Inflammatory macrophage treated with lipopolysaccharide for 4 hours (primary cell): Measurements from ENCODE around the gene NNT.
"Not testable (repeated sequence)": the region's sequence is repeated elsewhere in the genome, so short reads cannot be mapped to it uniquely, and the experiment has no call there.

Source experiments
- DNase-seq: peaks from one replicate; pipeline ENCODE4 v3.0.0-alpha.2; 2020

NNT gene

DNA sequence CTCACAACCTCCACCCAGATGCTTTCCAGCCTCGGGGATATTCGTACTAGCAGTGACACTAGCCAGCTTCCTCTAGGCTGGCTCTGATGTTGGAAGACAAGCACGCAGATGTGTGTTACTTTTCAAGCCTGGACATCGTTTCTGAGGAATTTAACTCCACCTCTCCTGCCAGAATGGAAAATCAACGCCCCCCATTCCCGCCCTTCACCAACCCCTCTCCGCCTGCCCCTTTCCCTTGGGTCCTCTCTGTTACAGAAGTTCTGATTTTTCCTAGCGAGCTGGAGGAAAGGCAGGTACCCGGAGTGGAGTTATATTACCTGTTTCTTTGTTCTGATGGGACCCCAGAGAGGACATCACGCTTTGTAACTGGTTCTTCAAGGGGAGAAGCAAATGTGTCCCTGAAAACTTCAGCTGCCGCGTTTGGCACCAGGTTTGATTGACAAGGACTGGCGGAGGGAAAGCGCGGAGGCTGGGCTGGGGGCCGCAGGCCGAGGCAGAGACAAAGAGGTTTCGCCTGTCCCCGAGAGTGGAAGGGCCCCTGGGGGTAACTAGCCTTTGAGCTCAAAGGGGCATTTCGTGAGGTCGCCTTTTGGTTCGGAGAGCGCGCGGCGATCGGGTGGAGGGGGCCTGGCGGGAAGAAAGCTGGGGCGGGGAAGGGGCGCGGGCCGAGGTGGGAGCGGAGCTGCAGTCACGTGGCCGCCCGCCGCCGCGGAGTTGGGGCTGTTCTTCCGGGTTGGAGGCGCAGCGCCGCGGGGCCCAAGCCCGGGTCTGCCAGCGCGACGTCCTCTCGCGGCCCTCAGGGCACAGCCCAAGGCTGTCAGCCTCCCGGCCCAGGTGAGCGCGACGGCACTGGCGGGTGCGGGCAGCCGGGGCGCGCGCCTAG, at the start of gene NNT:
Gene NNT (plus strand): TSS at position 720 of the 883 bp plus-strand sequence. CDS start 6,016 bp downstream, outside the sequence.
- peak; percentile 62 for DNase-seq

DNA sequence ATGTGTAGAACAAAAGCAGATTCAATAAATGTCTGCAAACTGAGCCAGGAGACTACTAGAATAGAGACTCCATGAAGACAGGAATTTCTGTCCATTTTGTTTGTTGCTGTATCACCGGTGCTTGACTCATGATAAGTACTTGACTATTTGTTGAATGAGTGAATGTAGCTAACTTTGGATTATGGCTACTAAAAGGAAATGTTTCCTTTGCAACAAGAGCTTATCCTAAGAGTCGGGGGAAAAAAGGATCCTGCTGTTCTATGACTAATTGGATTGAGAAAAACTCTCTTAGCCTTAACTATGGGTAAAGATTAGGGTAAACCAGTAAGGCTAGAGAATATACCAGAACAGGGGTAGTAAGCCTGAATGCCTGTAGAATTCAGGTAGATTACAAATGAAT, 49.6 kb upstream of the NNT start:
- no peak for DNase-seq

DNA sequence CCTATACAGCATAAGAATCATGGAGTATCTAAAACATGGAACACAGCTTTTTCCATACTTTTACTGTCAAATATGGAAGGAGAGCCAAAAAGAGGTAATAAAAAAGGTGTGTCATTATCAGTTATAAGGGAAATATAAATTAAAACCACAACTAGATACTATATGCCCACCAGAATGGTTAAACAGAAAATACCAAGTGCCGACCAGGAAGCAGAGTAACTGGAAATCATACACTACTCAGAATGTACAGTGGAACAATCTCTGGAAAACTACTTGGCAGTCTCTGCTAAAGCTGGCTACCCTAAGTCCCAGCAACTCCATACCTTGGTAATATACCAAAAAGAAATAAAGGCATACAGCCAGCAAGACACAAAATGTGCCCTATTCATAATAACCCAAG, 48.5 kb upstream of the NNT start:
- no peak for DNase-seq

DNA sequence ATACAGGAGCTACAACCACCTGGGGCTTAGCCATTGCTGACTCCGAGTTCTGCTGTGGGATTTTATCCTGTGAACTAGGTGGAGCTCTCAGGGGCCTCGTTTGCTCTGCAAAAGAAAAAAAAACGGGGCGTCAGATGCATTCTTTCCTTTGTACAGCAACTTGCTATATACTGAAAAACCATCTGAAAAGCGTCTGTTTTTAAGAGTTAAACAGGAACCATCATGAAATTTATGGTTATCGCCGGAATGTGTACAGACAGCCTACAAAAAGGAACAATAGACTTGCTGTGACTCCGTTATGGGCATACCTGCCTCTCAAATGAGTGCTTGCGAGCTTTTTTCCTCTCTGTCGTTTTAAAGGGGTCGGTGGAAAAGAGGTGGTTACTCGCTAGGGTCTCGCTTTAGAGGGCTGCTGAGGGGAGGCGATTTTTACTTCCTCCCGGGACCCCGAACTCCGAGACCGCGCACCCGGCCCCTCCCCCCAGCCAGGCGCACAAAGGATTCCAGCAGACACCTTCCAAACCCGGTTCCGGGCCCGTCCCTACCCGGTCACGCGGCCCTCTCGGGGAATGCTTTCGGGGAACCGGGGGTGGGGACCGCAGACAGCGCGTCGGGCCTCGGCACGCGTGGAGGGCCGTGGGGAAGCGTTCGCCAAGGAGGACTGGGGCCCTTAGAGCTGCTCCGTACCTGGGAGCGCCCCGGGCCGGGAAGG, 46.9 kb upstream of the NNT start:
- DNase-seq, result peak; percentile 57

- DNase-seq, result not testable (repeated sequence)
These were observed 46.4 kb upstream of the NNT start for GRCh38 chr5:43556607-43556856.

GRCh38 chr5:43556857-43557542, 46.0 kb upstream of the NNT start, which contains the start of gene PAIP1:
TSS of gene PAIP1 (minus strand) at chr5:43557077. CDS start at chr5:43556846, 231 bp downstream.
- peak; percentile 85 for DNase-seq

- no peak for DNase-seq
These were observed 42.9 kb upstream of the NNT start for GRCh38 chr5:43560128-43560527.

DNA sequence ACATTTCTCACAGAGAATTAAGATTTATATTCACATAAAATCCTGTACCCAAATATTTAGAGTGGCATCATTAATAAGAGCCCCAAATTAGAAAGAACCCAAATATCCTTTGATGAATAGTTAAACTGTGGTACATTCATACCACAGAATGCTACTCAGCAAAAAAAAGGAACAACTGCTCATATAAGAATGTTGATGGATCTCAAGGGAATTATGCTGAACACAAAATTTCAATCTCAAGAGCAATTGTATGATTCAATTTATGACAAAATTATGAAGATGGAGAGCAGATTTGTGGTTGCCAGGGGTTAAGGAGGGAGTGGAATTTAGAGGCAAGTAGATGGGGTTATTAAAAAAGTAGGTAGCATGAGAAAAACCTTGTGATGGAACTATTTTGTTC, 41.6 kb upstream of the NNT start:
- no peak for DNase-seq

DNA sequence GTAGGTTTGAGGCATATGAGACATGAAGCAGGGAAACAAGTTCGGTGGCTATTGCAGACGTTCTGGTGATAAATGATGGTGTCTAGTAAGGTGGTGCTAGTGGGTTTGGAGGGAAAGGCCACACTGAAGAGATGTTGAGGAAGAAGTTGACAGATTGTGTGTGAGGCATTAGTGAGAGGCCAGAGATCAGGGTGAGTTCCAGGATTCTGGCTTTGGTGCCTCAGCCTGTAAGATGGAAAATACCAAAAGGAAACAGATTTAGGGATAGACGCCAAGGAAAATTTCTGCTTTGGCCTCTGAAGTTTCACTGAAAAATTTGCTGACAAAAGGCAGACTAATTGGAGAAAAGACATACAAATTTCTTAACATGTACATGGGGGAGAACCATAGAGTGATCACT, 39.7 kb upstream of the NNT start:
- DNase-seq, result no peak

- DNase-seq, result no peak
These were observed 38.6 kb upstream of the NNT start for GRCh38 chr5:43564289-43564850.

- DNase-seq, result no peak
These were observed 37.9 kb upstream of the NNT start for GRCh38 chr5:43565043-43565442.

- no peak for DNase-seq
These were observed 35.0 kb upstream of the NNT start for GRCh38 chr5:43567967-43568366.

- no peak for DNase-seq
These were observed 33.7 kb upstream of the NNT start for GRCh38 chr5:43569236-43569746.

GRCh38 chr5:43570450-43571158, 32.4 kb upstream of the NNT start:
- DNase-seq, result no peak

DNA sequence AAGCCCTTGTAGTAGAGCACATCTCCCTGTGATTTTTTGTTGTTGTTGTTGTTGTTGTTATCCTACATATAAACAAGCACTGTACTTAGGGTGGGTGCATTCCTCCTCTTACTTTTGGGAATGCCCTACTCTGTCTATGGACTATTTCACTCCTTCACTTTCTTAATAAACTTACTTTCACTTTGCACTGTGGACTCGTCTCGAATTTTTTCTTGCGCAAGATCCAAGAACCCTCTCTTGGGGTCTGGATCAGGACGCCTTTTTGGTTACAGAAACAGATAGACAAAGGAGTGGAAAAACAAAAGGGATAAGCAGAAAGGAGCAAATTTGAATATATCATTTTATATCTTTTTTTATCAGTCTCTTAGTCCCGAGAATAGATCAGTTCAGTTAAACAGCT, 31.7 kb upstream of the NNT start:
- no peak for DNase-seq

- DNase-seq, result no peak
These were observed 30.6 kb upstream of the NNT start for GRCh38 chr5:43572357-43572756.

DNA sequence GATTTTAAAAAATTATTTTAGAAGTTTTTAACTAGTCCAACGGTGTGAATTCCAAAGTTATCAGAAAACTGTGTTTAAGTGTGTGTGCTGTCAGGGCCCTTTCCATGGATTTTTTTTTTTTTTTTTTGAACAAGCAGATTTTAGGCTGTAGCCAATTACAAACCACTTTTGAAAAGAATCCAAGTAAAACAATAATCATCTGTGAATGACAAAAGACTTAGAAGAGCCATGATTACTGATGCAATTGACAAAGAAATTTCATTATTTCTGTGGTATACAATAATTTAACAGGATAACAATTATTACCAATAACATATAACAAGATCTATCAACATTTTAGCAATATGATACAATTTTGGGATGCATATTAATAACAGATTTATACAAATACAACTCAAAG, 29.9 kb upstream of the NNT start:
- DNase-seq, result no peak

- DNase-seq, result not testable (repeated sequence)
These were observed 22.4 kb upstream of the NNT start for GRCh38 chr5:43580402-43581210.

- no peak for DNase-seq
These were observed 21.6 kb upstream of the NNT start for GRCh38 chr5:43581398-43581797.

DNA sequence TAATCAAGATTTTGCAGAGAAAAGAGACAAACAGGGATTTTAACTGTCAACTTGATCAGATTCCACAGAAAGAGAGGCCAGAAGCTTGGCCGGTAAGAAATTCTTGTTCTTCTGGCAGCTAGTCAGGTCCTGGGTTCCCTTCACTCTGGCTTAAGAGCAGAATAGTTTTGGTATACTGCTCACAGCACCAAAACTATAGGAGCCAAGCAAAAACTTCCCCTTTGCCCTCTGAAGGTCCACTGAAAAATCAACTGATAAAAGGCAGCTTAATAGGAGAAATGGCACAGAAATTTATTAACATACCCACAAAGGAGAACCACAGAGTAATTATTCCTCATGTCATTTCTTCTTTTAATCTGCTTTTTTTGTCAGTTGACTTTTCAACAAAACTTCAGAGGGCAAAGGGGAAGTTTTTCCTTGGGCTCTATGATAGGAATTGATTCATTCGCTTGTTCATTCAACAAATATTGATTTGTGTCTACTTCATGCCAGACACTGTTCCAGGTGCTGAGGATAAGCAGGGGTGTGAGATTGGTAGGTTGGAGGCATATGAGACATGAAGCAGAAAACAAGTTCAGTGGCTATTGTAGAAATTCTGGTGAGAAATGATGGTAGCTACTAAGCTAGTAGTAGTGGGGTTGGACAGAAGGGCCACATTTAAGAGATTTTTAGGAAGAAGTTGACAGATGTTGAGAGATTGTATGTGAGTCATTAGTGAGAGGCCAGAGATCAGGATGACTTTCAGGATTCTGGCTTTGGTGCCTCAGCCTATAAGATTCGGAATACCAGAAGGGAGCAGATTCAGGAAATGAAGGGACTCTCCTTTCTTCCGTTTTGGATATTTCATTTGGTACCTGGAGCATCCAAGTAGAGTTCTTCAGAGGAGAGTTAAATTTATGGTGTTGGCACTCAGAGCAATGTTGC, 20.6 kb upstream of the NNT start:
- no peak for DNase-seq

- DNase-seq, result no peak
These were observed 19.3 kb upstream of the NNT start for GRCh38 chr5:43583724-43584123.
